NCI-H1436 (cell line): Measurements from ENCODE around the gene FAAP24.
"Not testable (repeated sequence)": the region's sequence is repeated elsewhere in the genome, so short reads cannot be mapped to it uniquely, and the experiment has no call there.

Source experiments
- DNase-seq: peaks from one replicate; lab custom pipeline; 2025; lab: John Stamatoyannopoulos, UW

The FAAP24 gene

GRCh38 chr19:32998722-32999121 lies 26.7 kb downstream of the FAAP24 start:
- no peak for DNase-seq

GRCh38 chr19:33000510-33000909 lies 28.5 kb downstream of the FAAP24 start:
- no peak for DNase-seq

- DNase-seq: no peak
Measured at GRCh38 chr19:33000910-33001309, 28.9 kb downstream of the FAAP24 start.

GRCh38 chr19:33002126-33002865 lies 30.3 kb downstream of the FAAP24 start:
- DNase-seq: not testable (repeated sequence)

- DNase-seq: not testable (repeated sequence)
Measured at GRCh38 chr19:33003424-33004024, 31.5 kb downstream of the FAAP24 start.

GRCh38 chr19:33005440-33005839 lies 33.4 kb downstream of the FAAP24 start:
- no peak for DNase-seq

- DNase-seq: no peak
Measured at GRCh38 chr19:33008738-33009137, 36.7 kb downstream of the FAAP24 start.

GRCh38 chr19:33010891-33011290 lies 38.8 kb downstream of the FAAP24 start:
- DNase-seq: not testable (repeated sequence)

GRCh38 chr19:33022472-33023116 lies 50.6 kb downstream of the FAAP24 start:
- DNase-seq: no peak

- no peak for DNase-seq
Measured at GRCh38 chr19:33024398-33024797, 52.4 kb downstream of the FAAP24 start.

- DNase-seq: not testable (repeated sequence)
Measured at GRCh38 chr19:33025468-33026238, 53.6 kb downstream of the FAAP24 start.

- DNase-seq: not testable (repeated sequence)
Measured at GRCh38 chr19:33026602-33027001, 54.6 kb downstream of the FAAP24 start.
